DND-41 (cell line): ENCODE measurements around the gene STRN3.

ENCODE experiments used
- ATAC-seq: fragments of 200-7000 bp; cut with Tn5 transposase; 3 replicates; pipeline ENCODE4 v1.9.1; 2021; ENCODE audit warnings: low read depth; ENCODE audit not compliant: insufficient read depth
- DNase-seq: peaks from one replicate; pipeline ENCODE4 v3.0.0-alpha.2; 2020
- H2AFZ ChIP-seq: 2 replicates; pipeline ENCODE4 v1.6.0; 2012; ENCODE audit warnings: low read depth, low read length
- H3K27ac ChIP-seq: 2 replicates; pipeline ENCODE4 v1.5.1; 2012; ENCODE audit warnings: low read length, inconsistent platforms
- H3K27me3 ChIP-seq: fragments of 200-600 bp; sonication (generic); 2 replicates; pipeline ENCODE4 v1.6.0; 2012; ENCODE audit warnings: low read length, mild to moderate bottlenecking, inconsistent platforms; ENCODE audit not compliant: insufficient read depth, poor library complexity
- H3K36me3 ChIP-seq: 2 replicates; pipeline ENCODE4 v1.5.1; 2012; ENCODE audit warnings: low read length, inconsistent platforms; ENCODE audit not compliant: insufficient read depth
- H3K4me1 ChIP-seq: 2 replicates; pipeline ENCODE4 v1.5.1; 2012; ENCODE audit warnings: mild to moderate bottlenecking, low read length; ENCODE audit not compliant: insufficient read depth
- H3K4me2 ChIP-seq: 2 replicates; pipeline ENCODE4 v1.6.0; 2012; ENCODE audit warnings: mild to moderate bottlenecking, moderate library complexity, low read length, inconsistent platforms; ENCODE audit not compliant: insufficient read depth
- H3K4me3 ChIP-seq, 2 experiments: fragments of 200-600 bp in 1 of 2; shearing (Covaris generic) in 1 of 2; 2 replicates each; pipeline ENCODE4 v1.5.1; 2012 to 2016; ENCODE audit warnings: inconsistent platforms in 2 of 2, low read length in 2 of 2, mild to moderate bottlenecking in 2 of 2, low read depth in 1 of 2, moderate library complexity in 1 of 2
- H3K79me2 ChIP-seq: 2 replicates; pipeline ENCODE4 v1.6.0; 2012; ENCODE audit warnings: low read length, inconsistent platforms; ENCODE audit not compliant: insufficient read depth
- H3K9ac ChIP-seq: 2 replicates; pipeline ENCODE4 v1.6.0; 2012; ENCODE audit warnings: low read depth, mild to moderate bottlenecking, inconsistent platforms, low read length, moderate library complexity
- H3K9me3 ChIP-seq: 2 replicates; pipeline ENCODE4 v1.5.1; 2012; ENCODE audit warnings: low read length, moderate library complexity, mild to moderate bottlenecking, inconsistent platforms; ENCODE audit not compliant: insufficient read depth, severe bottlenecking
- H4K20me1 ChIP-seq: 2 replicates; pipeline ENCODE4 v1.6.0; 2012; ENCODE audit warnings: low read length; ENCODE audit not compliant: insufficient read depth
- CTCF ChIP-seq: IDR thresholded peaks from 2 replicates; pipeline ENCODE4 v1.5.1; 2012; ENCODE audit warnings: borderline replicate concordance, low read length, moderate library complexity, mild to moderate bottlenecking; ENCODE audit not compliant: poor library complexity, severe bottlenecking; ENCODE audit errors: extremely low read depth
- EZH2 ChIP-seq: IDR thresholded peaks from 3 replicates; pipeline ENCODE4 v1.6.1; 2012; ENCODE audit warnings: borderline replicate concordance, low read depth, mild to moderate bottlenecking, moderate library complexity, low read length, inconsistent platforms; ENCODE audit not compliant: severe bottlenecking

STRN3 gene

GRCh38 chr14:30985796-30986195 is 40.4 kb downstream of the STRN3 start:
- H3K36me3 ChIP-seq = no peaks in the 10 kb centered on the region
- H3K79me2 ChIP-seq = peaks cover 93% of the 10 kb centered on the region
- no peak overlapping the region for H3K4me2 ChIP-seq
- no peak overlapping the region for H2AFZ ChIP-seq
- H3K9me3 ChIP-seq = no peaks in the 10 kb centered on the region
- DNase-seq (no peak), ATAC-seq (no peak)
- peaks cover 30% of the 10 kb centered on the region; the same call in 1 of the 2 replicates for H4K20me1 ChIP-seq
- TF ChIP-seq CTCF (no peak), EZH2 (no peak)
- no peaks in the 10 kb centered on the region for H3K27me3 ChIP-seq
- H3K9ac ChIP-seq = no peak overlapping the region
- H3K27ac ChIP-seq = no peak overlapping the region
- H3K4me1 ChIP-seq = no peaks in the 10 kb centered on the region
- H3K4me3 ChIP-seq = no peak overlapping the region

GRCh38 chr14:30983858-30984257 is 42.3 kb downstream of the STRN3 start:
- ATAC-seq = no peak

DNA sequence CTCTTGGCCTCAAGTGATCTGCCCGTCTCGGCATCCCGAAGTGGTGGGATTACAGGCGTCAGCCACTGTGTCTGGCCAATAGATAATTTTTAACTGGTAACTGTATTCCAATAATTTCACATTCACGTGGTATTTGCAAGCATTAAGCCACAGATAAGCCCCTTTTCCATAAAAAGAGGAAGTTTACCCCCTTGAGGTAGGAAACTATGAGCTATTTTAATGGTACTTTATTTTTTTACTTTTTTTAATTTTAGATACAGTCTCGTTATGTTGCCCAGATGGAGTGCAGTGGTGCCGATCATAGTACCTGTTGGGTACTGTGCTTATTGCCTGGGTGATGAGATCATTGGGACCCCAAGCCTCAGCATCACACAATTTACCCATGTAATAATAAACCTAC is 43.6 kb downstream of the STRN3 start:
- H3K4me3 ChIP-seq = no peak overlapping the region
- no peak overlapping the region for H3K9ac ChIP-seq
- peaks cover 93% of the 10 kb centered on the region for H3K79me2 ChIP-seq
- no peak overlapping the region for H3K27ac ChIP-seq
- no peak overlapping the region for H3K4me2 ChIP-seq
- no peak overlapping the region for H2AFZ ChIP-seq
- ATAC-seq (no peak), DNase-seq (no peak)
- no peaks in the 10 kb centered on the region for H3K4me1 ChIP-seq
- H4K20me1 ChIP-seq = peaks cover 29% of the 10 kb centered on the region
- H3K36me3 ChIP-seq = no peaks in the 10 kb centered on the region
- H3K9me3 ChIP-seq = no peaks in the 10 kb centered on the region
- TF ChIP-seq EZH2 (no peak), CTCF (no peak)
- H3K27me3 ChIP-seq = no peaks in the 10 kb centered on the region

More at GRCh38 chr14:30983858-30984257, 42.3 kb downstream of the STRN3 start:
- TF ChIP-seq EZH2 = no peak
- no peak for TF ChIP-seq CTCF
- no peaks in the 10 kb centered on the region for H3K27me3 ChIP-seq
- H3K4me2 ChIP-seq = no peak overlapping the region
- no peaks in the 10 kb centered on the region for H3K4me1 ChIP-seq
- no peak overlapping the region for H3K9ac ChIP-seq
- H3K27ac ChIP-seq = no peak overlapping the region
- H4K20me1 ChIP-seq = peaks cover 25% of the 10 kb centered on the region
- H2AFZ ChIP-seq = no peak overlapping the region
- H3K4me3 ChIP-seq = no peak overlapping the region
- no peaks in the 10 kb centered on the region for H3K36me3 ChIP-seq
- peaks cover 93% of the 10 kb centered on the region for H3K79me2 ChIP-seq
- no peak for DNase-seq
- H3K9me3 ChIP-seq = no peaks in the 10 kb centered on the region

- no peak for ATAC-seq
- no peaks in the 10 kb centered on the region for H3K9me3 ChIP-seq
Measured at GRCh38 chr14:30980980-30981379, 45.2 kb downstream of the STRN3 start.

More at GRCh38 chr14:30980980-30981379, 45.2 kb downstream of the STRN3 start:
- H4K20me1 ChIP-seq = peaks cover 26% of the 10 kb centered on the region
- no peak overlapping the region for H3K27ac ChIP-seq
- H3K27me3 ChIP-seq = no peaks in the 10 kb centered on the region
- peaks cover 95% of the 10 kb centered on the region for H3K79me2 ChIP-seq
- H3K4me1 ChIP-seq = no peaks in the 10 kb centered on the region
- H3K36me3 ChIP-seq = no peaks in the 10 kb centered on the region
- H3K4me2 ChIP-seq = no peak overlapping the region
- no peak overlapping the region for H3K4me3 ChIP-seq
- H2AFZ ChIP-seq = no peak overlapping the region
- no peak overlapping the region for H3K9ac ChIP-seq
- DNase-seq = no peak
- TF ChIP-seq CTCF (no peak), EZH2 (no peak)
